Measurements from ENCODE around the gene NUP133.
"Not testable (repeated sequence)": the region's sequence is repeated elsewhere in the genome, so short reads cannot be mapped to it uniquely, and the experiment has no call there.

NUP133 gene

GRCh38 chr1:229448354-229448753 is 59.8 kb downstream of the NUP133 start:
- DNase-seq: no peak

DNA sequence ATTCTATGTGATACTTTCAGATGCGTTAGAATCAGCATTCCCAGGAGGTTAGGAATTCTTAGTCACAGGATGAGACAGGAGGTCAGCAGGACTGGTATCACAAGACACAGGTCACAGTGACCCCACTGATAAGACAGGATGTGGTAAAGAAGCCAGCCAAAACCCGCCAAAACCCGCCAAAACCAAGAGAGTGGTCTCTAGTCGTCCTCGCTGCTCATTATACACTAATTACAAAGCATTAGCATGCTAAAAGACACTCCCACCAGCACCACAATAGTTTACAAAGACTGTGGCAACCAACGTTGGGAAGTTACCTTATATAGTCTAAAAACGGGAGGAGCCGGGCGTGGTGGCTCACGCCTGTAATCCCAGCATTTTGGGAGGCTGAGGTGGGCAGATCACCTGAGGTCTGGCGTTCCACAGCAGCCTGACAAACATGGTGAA is 60.3 kb downstream of the NUP133 start:
- DNase-seq: no peak

DNA sequence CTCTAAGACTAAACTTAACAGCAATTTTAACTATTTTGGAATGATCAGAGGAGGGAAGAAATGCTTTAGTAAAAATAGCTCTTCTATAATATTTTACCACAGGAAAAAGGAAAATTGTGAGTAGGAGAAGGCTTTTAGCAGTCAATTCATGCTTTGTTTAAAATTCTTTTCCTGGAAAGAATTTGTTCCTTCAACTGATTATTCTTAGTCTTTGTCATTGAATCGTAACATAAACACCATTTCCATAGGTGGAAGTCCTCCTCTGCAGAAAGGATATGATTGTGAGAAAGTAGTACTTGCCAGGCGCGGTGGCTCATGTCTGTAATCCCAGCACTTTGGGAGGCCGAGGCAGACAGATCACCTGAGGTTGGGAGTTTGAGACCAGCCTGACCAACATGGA is 62.3 kb downstream of the NUP133 start:
- DNase-seq: no peak

- DNase-seq: no peak
These were observed 67.1 kb downstream of the NUP133 start for GRCh38 chr1:229440851-229441537.

GRCh38 chr1:229438021-229438420 is 70.1 kb downstream of the NUP133 start:
- no peak for DNase-seq

- no peak for DNase-seq
These were observed 70.7 kb downstream of the NUP133 start for GRCh38 chr1:229437443-229437842.

DNA sequence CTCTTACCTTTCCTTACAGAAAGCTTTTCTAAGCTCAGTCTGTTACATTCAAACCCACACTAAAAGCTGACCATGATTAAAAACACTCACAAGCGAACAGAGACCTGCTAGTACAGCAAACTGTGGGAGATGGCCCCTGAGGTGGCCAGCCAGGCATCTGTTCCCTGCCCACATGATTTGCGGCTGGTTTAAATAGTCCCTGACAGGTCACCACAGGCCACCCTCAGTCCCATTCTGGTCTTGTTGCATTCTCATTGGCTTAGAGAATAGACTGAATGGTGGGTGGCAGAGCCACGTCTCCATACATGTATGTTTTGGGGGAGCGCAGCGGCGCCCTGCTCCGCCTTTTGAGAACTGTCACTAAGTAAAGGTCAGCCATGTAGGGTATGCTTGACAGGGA is 71.9 kb downstream of the NUP133 start:
- no peak for DNase-seq

- DNase-seq: no peak
These were observed 73.5 kb downstream of the NUP133 start for GRCh38 chr1:229434641-229435051.

DNA sequence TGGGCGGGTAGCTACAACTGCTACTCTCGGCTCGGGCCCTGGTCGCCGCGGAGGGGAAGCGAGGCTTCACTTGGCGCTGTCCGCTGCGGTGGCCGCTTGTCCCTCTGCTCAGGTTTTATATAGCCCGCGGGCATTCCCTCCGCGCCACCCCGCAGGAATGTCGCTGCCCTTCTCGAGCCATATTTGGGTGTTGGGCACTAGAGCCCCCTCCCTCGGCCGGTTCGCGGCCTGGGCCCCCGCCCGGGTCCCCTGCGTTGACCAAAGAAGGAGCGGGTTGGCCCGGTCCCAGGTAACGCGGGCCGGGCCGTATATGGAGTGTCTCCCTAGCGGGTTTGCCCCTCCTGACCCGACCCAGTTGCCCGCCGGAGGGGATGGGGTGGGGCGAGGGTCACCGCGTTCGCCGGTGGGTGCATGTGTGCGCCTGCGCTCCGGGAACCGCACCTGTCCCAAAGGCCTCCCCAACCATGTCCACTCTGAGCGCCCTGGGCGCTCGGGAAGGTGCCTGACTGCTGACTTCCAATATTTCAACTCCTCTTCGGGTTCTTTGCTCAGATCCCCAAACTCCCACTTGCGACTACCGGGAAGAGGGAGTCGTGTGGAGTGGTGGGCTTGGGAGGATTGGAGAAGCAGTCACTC is 74.0 kb downstream of the NUP133 start, which contains the start of gene ACTA1:
TSS of gene ACTA1 (minus strand) at position 90 of the 636 bp plus-strand sequence. CDS start 979 bp downstream, outside the sequence.
- DNase-seq: no peak

DNA sequence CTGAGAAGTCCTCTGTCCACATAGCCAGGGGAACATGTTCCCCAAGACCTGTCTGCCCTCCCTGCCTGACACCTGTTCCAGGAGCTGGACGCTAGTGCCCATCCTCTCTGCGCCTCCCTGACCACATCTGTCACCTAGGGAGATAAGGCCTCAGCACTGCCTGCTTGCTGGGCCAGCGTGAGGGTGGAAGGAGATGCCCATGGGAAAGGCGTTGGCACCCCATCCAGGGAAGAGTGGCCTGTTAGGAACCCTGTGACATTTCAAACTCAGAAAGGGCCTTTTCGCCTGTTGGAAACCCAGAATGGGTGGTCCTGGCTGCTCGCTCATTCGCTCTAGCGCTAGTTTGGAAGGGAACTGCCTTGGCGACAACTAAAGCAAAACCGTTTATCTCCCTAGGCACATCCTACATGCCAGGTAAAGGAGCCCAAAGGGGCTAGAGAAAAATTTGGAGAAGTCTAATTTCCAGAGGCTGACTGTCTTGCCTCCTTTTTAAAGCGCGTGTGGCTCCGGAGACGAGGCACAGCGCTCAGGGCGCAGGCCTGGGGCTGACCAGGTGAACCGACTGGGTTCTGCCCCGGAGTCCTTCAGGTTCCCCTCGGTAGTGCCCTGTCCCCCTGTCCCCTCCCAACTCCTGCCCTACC is 74.7 kb downstream of the NUP133 start:
- DNase-seq: no peak

- DNase-seq: no peak
These were observed 75.2 kb downstream of the NUP133 start for GRCh38 chr1:229432905-229433304.

GRCh38 chr1:229432116-229432461 is 76.1 kb downstream of the NUP133 start:
- DNase-seq: no peak

GRCh38 chr1:229431284-229432115 is 76.6 kb downstream of the NUP133 start:
- no peak for DNase-seq

DNA sequence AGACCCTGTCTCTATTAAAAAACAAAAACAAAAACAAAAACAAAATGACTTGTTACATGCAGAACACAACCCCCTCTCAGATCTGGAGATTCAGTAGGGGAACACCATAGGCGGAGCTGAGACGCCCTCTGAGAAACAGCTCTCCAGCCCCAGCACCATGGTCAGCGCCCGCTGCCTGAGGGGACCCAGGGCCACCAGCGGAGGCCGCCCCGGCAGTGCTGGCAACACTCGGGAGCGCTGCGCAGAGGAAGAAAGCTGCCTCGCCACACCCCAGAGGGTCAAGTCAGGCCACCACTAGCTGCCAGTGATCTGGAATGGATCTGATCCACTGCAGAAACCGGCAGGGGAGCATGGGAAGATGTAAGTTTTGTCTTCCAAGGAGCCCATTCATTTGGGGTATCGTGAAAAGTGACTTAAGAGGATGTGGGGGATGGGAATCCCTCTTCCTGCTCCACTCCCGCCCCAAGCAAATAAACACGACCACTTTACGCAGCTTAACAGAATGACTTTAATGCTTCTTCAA is 77.3 kb downstream of the NUP133 start:
- DNase-seq: no peak

GRCh38 chr1:229428256-229428655 is 79.9 kb downstream of the NUP133 start:
- DNase-seq: no peak

GRCh38 chr1:229427572-229427971 is 80.6 kb downstream of the NUP133 start:
- DNase-seq: no peak

GRCh38 chr1:229425564-229426159 is 82.5 kb downstream of the NUP133 start:
- no peak for DNase-seq

- DNase-seq: no peak
These were observed 87.4 kb downstream of the NUP133 start for GRCh38 chr1:229420765-229421164.

- DNase-seq: no peak
These were observed 87.9 kb downstream of the NUP133 start for GRCh38 chr1:229420224-229420623.

- DNase-seq: not testable (repeated sequence)
These were observed 89.6 kb downstream of the NUP133 start for GRCh38 chr1:229418586-229418985.

DNA sequence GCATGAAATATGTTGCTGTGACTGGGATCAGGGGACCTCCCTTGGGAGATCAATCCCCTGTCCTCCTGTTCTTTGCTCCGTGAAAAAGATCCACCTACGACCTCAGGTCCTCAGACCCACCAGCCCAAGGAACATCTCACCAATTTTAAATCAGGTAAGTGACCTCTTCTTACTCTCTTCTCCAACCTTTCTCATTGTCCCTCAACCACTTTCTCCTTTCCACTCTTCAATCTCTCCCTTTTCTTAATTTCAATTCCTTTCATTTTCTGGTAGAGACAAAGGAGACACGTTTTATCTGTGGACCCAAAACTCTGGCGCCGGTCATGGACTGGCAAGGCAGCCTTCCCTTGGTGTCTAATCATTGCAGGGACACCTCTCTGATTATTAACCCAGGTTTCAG is 95.3 kb downstream of the NUP133 start:
- DNase-seq: not testable (repeated sequence)

GRCh38 chr1:229412056-229412455 is 96.1 kb downstream of the NUP133 start:
- DNase-seq: no peak

Data from activated gamma-delta T cell (primary cell).